ENCODE data around the gene ZYG11B. TPM values are rescaled to one million over a fixed set of nuclear protein-coding genes. Genes with fewer than 3 reads are reported as not detected.
"Not testable (repeated sequence)": the region's sequence is repeated elsewhere in the genome, so short reads cannot be mapped to it uniquely, and the experiment has no call there.

The ZYG11B gene
- total RNA-seq, 4 donors from 2014 or later = 42.1 to 72.2 (median 52.2) TPM

GRCh38 chr1:52748119-52748518 lies 21.9 kb downstream of the ZYG11B start:
- intact Hi-C loops (cut with DNase I) = loop anchor here (5.0 kb wide), 1 partner anchor 46 kb away; no protein-coding TSS in a partner anchor

GRCh38 chr1:52749496-52749895 lies 23.2 kb downstream of the ZYG11B start:
- H3K4me1 ChIP-seq = peaks cover 33 to 59% (median 52%) of the 10 kb centered on the region in 4 donors
- intact Hi-C loops (cut with DNase I) = loop anchor here (5.0 kb wide), 1 partner anchor 47 kb away; no protein-coding TSS in a partner anchor
- not testable (repeated sequence) for H3K4me3 ChIP-seq; H3K9me3 ChIP-seq; DNase-seq (ENCODE audit: extremely low spot score); H3K36me3 ChIP-seq; H3K27me3 ChIP-seq
- WGBS = 81% methylated on average over 9 of the region's 9 CpGs
- H3K27ac ChIP-seq (replicated peaks in 1 of 4) = peak overlapping the region in 1 of 4 donors; percentile 2

More at GRCh38 chr1:52748119-52748518, 21.9 kb downstream of the ZYG11B start:
- Histone ChIP-seq H3K27ac (replicated peaks in 1 of 4) (no peak overlapping the region), H3K36me3 (no peaks in the 10 kb centered on the region), H3K9me3 (no peaks in the 10 kb centered on the region), H3K4me1 (peaks cover 33 to 59% (median 49%) of the 10 kb centered on the region in 4 donors), H3K27me3 (no peaks in the 10 kb centered on the region), H3K4me3 (no peak overlapping the region)
- no peak for DNase-seq (ENCODE audit: extremely low spot score)
- TF ChIP-seq CTCF (IDR thresholded peaks at IDR 0.05) (peak; percentile 19 to 34 (median 23)), POLR2AphosphoS5 (IDR thresholded peaks at IDR 0.05) (no peak), EP300 (IDR thresholded peaks at IDR 0.05) (no peak), POLR2A (IDR thresholded peaks at IDR 0.05; ENCODE audit: low read depth) (no peak)

- intact Hi-C loops (cut with DNase I); H3K9me3 ChIP-seq; H3K4me3 ChIP-seq; H3K27ac ChIP-seq (replicated peaks in 1 of 4); H3K36me3 ChIP-seq; H3K27me3 ChIP-seq; DNase-seq (ENCODE audit: extremely low spot score): not testable (repeated sequence)
- 84% methylated on average over 6 of the region's 6 CpGs for WGBS
- H3K4me1 ChIP-seq = peaks cover 33 to 59% (median 52%) of the 10 kb centered on the region in 4 donors
Observed at GRCh38 chr1:52750139-52750538, 23.9 kb downstream of the ZYG11B start.

GRCh38 chr1:52751589-52752483 lies 25.6 kb downstream of the ZYG11B start:
- TF ChIP-seq CTCF (IDR thresholded peaks at IDR 0.05) = no peak
- TF ChIP-seq POLR2A (IDR thresholded peaks at IDR 0.05; ENCODE audit: low read depth) = no peak
- TF ChIP-seq POLR2AphosphoS5 (IDR thresholded peaks at IDR 0.05) = no peak
- TF ChIP-seq EP300 (IDR thresholded peaks at IDR 0.05) = no peak
- Histone ChIP-seq H3K27me3 (no peaks in the 10 kb centered on the region), H3K9me3 (no peaks in the 10 kb centered on the region), H3K4me3 (no peak overlapping the region), H3K27ac (replicated peaks in 1 of 4) (no peak overlapping the region), H3K36me3 (peaks cover 0 to 4% (median 2%) of the 10 kb centered on the region in 4 donors), H3K4me1 (peaks cover 31 to 59% (median 51%) of the 10 kb centered on the region in 4 donors)
- 16% methylated on average over 3 of the region's 3 CpGs for WGBS
- intact Hi-C loops (cut with DNase I) = no loop called here
- DNase-seq (ENCODE audit: extremely low spot score) = no peak

- WGBS = 97% methylated on average over 2 of the region's 2 CpGs
- peaks cover 0 to 10% (median 8%) of the 10 kb centered on the region in 4 donors for H3K36me3 ChIP-seq
- no peak for TF ChIP-seq EP300 (IDR thresholded peaks at IDR 0.05)
- TF ChIP-seq POLR2A (IDR thresholded peaks at IDR 0.05; ENCODE audit: low read depth) = no peak
- no peak for TF ChIP-seq CTCF (IDR thresholded peaks at IDR 0.05)
- intact Hi-C loops (cut with DNase I) = no loop called here
- no peaks in the 10 kb centered on the region for H3K27me3 ChIP-seq
- H3K27ac ChIP-seq (replicated peaks in 1 of 4) = no peak overlapping the region
- no peak overlapping the region for H3K4me3 ChIP-seq
- no peak for DNase-seq (ENCODE audit: extremely low spot score)
- no peaks in the 10 kb centered on the region for H3K9me3 ChIP-seq
- H3K4me1 ChIP-seq = peaks cover 28 to 54% (median 48%) of the 10 kb centered on the region in 4 donors
Observed at GRCh38 chr1:52752484-52752826, 26.2 kb downstream of the ZYG11B start.

All from esophagus muscularis mucosa (tissue), 4 donors.